GM23338 (cell line): Measurements from ENCODE around the gene MTMR6. TPM values are rescaled to one million over a fixed set of nuclear protein-coding genes. Genes with fewer than 3 reads are reported as not detected.

ENCODE experiments used
- ATAC-seq: fragments of 200-7000 bp; cut with Tn5 transposase; 3 replicates; pipeline ENCODE4 v1.9.1; 2020
- DNase-seq: peaks from one replicate; pipeline ENCODE4 v3.0.0-alpha.2; 2015; ENCODE audit warnings: low spot score
- H2AFZ ChIP-seq: fragments of 200-600 bp; sonication (generic); 2 replicates; pipeline ENCODE4 v1.8.0; 2016; ENCODE audit warnings: antibody characterized with exemption, mild to moderate bottlenecking, moderate library complexity
- H3F3A ChIP-seq: fragments of 200-600 bp; sonication (generic); replicated peaks from 2 replicates; pipeline ENCODE4 v1.8.0; 2017; ENCODE audit warnings: antibody characterized with exemption, mixed run types, low read depth
- H3K27ac ChIP-seq: fragments of 200-600 bp; sonication (generic); 2 replicates; pipeline ENCODE4 v1.6.1; 2016; ENCODE audit warnings: low read depth
- H3K27me3 ChIP-seq: fragments of 200-600 bp; sonication (generic); 2 replicates; pipeline ENCODE4 v1.8.0; 2016; ENCODE audit warnings: mild to moderate bottlenecking, mixed run types, moderate library complexity; ENCODE audit not compliant: insufficient read depth
- H3K36me3 ChIP-seq: fragments of 200-600 bp; sonication (generic); 2 replicates; pipeline ENCODE4 v1.8.0; 2016; ENCODE audit warnings: mild to moderate bottlenecking; ENCODE audit not compliant: insufficient read depth
- H3K4me1 ChIP-seq: fragments of 200-600 bp; sonication (generic); 2 replicates; pipeline ENCODE4 v1.8.0; 2016; ENCODE audit warnings: mild to moderate bottlenecking, moderate library complexity; ENCODE audit not compliant: insufficient read depth
- H3K4me2 ChIP-seq: fragments of 200-600 bp; sonication (generic); 2 replicates; pipeline ENCODE4 v1.7.1; 2017; ENCODE audit warnings: mixed run types
- H3K4me3 ChIP-seq: fragments of 200-600 bp; sonication (generic); 2 replicates; pipeline ENCODE4 v1.6.1; 2016; ENCODE audit warnings: mixed run types
- H3K79me2 ChIP-seq: fragments of 200-600 bp; sonication (generic); replicated peaks from 2 replicates; pipeline ENCODE4 v1.8.0; 2017; ENCODE audit warnings: mild to moderate bottlenecking; ENCODE audit not compliant: insufficient read depth
- H3K9me2 ChIP-seq: fragments of 200-600 bp; sonication (generic); 2 replicates; pipeline ENCODE4 v1.8.0; 2017; ENCODE audit not compliant: insufficient read depth
- H4K20me1 ChIP-seq: fragments of 200-600 bp; sonication (generic); replicated peaks from 2 replicates; pipeline ENCODE4 v1.8.0; 2017; ENCODE audit warnings: mild to moderate bottlenecking; ENCODE audit not compliant: insufficient read depth
- H3K27ac Mint-ChIP-seq: 2 replicates; pipeline ENCODE4 v1.8.0; 2020; ENCODE audit warnings: inconsistent platforms, mild to moderate bottlenecking, moderate library complexity, mixed read lengths
- H3K27me3 Mint-ChIP-seq: 3 replicates; pipeline ENCODE4 v1.8.0; 2022; ENCODE audit warnings: low read depth, mild to moderate bottlenecking, moderate library complexity, mixed read lengths, inconsistent platforms; ENCODE audit not compliant: insufficient read depth, poor library complexity
- H3K36me3 Mint-ChIP-seq: 3 replicates; pipeline ENCODE4 v1.8.0; 2021; ENCODE audit warnings: low read depth, mild to moderate bottlenecking, inconsistent platforms, moderate library complexity, mixed read lengths
- H3K4me1 Mint-ChIP-seq: 3 replicates; pipeline ENCODE4 v1.8.0; 2020; ENCODE audit warnings: mild to moderate bottlenecking, inconsistent platforms, mixed read lengths
- H3K4me3 Mint-ChIP-seq: 3 replicates; pipeline ENCODE4 v1.8.0; 2021; ENCODE audit warnings: moderate library complexity, mild to moderate bottlenecking, inconsistent platforms, mixed read lengths
- H3K9me3 Mint-ChIP-seq: 3 replicates; pipeline ENCODE4 v1.8.0; 2020; ENCODE audit warnings: moderate library complexity, mild to moderate bottlenecking, inconsistent platforms, mixed read lengths
- CREB1 ChIP-seq: fragments of 250-450 bp; sonication (Bioruptor Pico); IDR thresholded peaks from 2 replicates; pipeline ENCODE4 v1.5.0; 2020; ENCODE audit warnings: low read depth, mild to moderate bottlenecking, moderate library complexity
- EZH2 ChIP-seq: fragments of 200-600 bp; sonication (generic); IDR thresholded peaks from one replicate; pipeline ENCODE4 v1.8.0; 2017; ENCODE audit warnings: antibody characterized with exemption, mild to moderate bottlenecking, low read depth; ENCODE audit not compliant: unreplicated experiment
- EZH2phosphoT487 ChIP-seq: fragments of 200-600 bp; sonication (generic); IDR thresholded peaks from one replicate; pipeline ENCODE4 v1.8.1; 2018; ENCODE audit warnings: antibody characterized with exemption; ENCODE audit not compliant: unreplicated experiment
- JUNB ChIP-seq: IDR thresholded peaks from one replicate; pipeline ENCODE4 v1.6.1; 2016; ENCODE audit warnings: antibody characterized with exemption; ENCODE audit not compliant: unreplicated experiment
- NANOG ChIP-seq: IDR thresholded peaks from 2 replicates; pipeline ENCODE4 v1.6.1; 2016; ENCODE audit warnings: antibody characterized with exemption, borderline replicate concordance
- POLR2AphosphoS5 ChIP-seq: IDR thresholded peaks from 2 replicates; pipeline ENCODE4 v1.6.1; 2016; ENCODE audit warnings: antibody characterized with exemption, low read depth
- STAT1 ChIP-seq: IDR thresholded peaks from one replicate; pipeline ENCODE4 v1.6.1; 2016; ENCODE audit warnings: antibody characterized with exemption; ENCODE audit not compliant: unreplicated experiment
- ZNF114 ChIP-seq: fragments of 250-450 bp; sonication (Bioruptor Pico); IDR thresholded peaks from 2 replicates; pipeline ENCODE4 v1.5.0; 2020; ENCODE audit warnings: mild to moderate bottlenecking, moderate library complexity
- ZNF331 ChIP-seq: fragments of 250-450 bp; sonication (Bioruptor Pico); IDR thresholded peaks from 2 replicates; pipeline ENCODE4 v1.5.0; 2020; ENCODE audit warnings: low read depth, mild to moderate bottlenecking, moderate library complexity
- polyA plus RNA-seq: library from polyadenylated mRNA; unstranded; fragments of >200 nt; fragmentation: Nextera tagmentation; extraction: Ambion mirVana; gene quantifications from 2 replicates; pipeline ENCODE4 v1.2.1, GENCODE V29; 2016
- total RNA-seq: library from RNA; depleted of rRNA; stranded (reverse); fragments of >200 nt; shearing (Covaris generic); gene quantifications from 2 replicates; pipeline ENCODE4 v1.2.3, GENCODE V29; 2014
- TF ChIP-seq, protein P1 (sequence below): IDR thresholded peaks from one replicate; pipeline ENCODE4 v1.6.1; 2018; ENCODE audit warnings: antibody characterized with exemption; ENCODE audit not compliant: unreplicated experiment
- TF ChIP-seq, protein P2 (sequence below): IDR thresholded peaks from 2 replicates; pipeline ENCODE4 v1.6.1; 2016; ENCODE audit warnings: antibody characterized with exemption
- TF ChIP-seq, protein P3 (sequence below): fragments of 250-450 bp; sonication (Bioruptor Pico); IDR thresholded peaks from 2 replicates; pipeline ENCODE4 v1.5.0; 2020; ENCODE audit warnings: mild to moderate bottlenecking, moderate library complexity
- TF ChIP-seq, protein P4 (sequence below), 2 experiments: fragments of 200-600 bp in 1 of 2; sonication (generic) in 1 of 2; conservative IDR thresholded peaks; 2 replicates each; pipeline versions ENCODE4 v1.5.1 to v1.6.1; 2016 to 2017; ENCODE audit warnings: antibody characterized with exemption in 2 of 2, low read depth in 2 of 2, mild to moderate bottlenecking in 2 of 2, moderate library complexity in 1 of 2

The MTMR6 gene
- total and polyA plus RNA-seq, 2 experiments from 2014 or later: 4.6 to 9.5 TPM

DNA sequence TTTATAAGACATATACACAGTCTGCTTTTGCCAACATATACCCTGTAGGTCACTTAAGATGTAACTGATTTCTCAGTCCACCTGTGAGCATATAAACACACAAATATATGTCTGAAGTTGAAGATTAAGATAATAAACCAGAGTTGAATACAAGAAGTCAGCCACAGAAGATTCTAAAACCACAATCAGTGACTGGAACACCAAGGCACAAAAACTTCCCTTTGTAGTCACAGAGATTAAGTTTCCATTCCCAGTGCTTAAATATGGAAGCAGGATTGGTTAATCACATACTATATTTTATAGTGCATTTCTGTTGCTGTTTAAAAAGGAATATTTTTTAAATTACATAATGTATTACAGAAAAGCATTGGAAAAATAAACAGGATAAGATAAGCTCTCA is 39.9 kb downstream of the MTMR6 start:
- no peaks in the 10 kb centered on the region for H3K9me3 Mint-ChIP-seq
- no peaks in the 10 kb centered on the region for H3K9me2 ChIP-seq
- peaks cover 2% of the 10 kb centered on the region; the same call in 2 of the 3 replicates for H3K4me1 Mint-ChIP-seq
- H3K27me3 ChIP-seq: no peaks in the 10 kb centered on the region
- DNase-seq (no peak), ATAC-seq (no peak)
- no peak overlapping the region for H3K4me3 Mint-ChIP-seq
- no peak overlapping the region for H2AFZ ChIP-seq
- no peaks in the 10 kb centered on the region for H3K36me3 ChIP-seq
- no peaks in the 10 kb centered on the region for H3F3A ChIP-seq
- H3K27ac ChIP-seq: no peak overlapping the region
- H3K36me3 Mint-ChIP-seq: peaks cover 5% of the 10 kb centered on the region; the same call in 1 of the 3 replicates
- TF ChIP-seq, protein P1, sequence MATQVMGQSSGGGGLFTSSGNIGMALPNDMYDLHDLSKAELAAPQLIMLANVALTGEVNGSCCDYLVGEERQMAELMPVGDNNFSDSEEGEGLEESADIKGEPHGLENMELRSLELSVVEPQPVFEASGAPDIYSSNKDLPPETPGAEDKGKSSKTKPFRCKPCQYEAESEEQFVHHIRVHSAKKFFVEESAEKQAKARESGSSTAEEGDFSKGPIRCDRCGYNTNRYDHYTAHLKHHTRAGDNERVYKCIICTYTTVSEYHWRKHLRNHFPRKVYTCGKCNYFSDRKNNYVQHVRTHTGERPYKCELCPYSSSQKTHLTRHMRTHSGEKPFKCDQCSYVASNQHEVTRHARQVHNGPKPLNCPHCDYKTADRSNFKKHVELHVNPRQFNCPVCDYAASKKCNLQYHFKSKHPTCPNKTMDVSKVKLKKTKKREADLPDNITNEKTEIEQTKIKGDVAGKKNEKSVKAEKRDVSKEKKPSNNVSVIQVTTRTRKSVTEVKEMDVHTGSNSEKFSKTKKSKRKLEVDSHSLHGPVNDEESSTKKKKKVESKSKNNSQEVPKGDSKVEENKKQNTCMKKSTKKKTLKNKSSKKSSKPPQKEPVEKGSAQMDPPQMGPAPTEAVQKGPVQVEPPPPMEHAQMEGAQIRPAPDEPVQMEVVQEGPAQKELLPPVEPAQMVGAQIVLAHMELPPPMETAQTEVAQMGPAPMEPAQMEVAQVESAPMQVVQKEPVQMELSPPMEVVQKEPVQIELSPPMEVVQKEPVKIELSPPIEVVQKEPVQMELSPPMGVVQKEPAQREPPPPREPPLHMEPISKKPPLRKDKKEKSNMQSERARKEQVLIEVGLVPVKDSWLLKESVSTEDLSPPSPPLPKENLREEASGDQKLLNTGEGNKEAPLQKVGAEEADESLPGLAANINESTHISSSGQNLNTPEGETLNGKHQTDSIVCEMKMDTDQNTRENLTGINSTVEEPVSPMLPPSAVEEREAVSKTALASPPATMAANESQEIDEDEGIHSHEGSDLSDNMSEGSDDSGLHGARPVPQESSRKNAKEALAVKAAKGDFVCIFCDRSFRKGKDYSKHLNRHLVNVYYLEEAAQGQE: no peak
- no peak for TF ChIP-seq CREB1
- no peak for TF ChIP-seq POLR2AphosphoS5
- no peak for TF ChIP-seq EZH2phosphoT487
- no peak for TF ChIP-seq ZNF331
- TF ChIP-seq STAT1: no peak
- TF ChIP-seq EZH2: no peak
- TF ChIP-seq, protein P2, sequence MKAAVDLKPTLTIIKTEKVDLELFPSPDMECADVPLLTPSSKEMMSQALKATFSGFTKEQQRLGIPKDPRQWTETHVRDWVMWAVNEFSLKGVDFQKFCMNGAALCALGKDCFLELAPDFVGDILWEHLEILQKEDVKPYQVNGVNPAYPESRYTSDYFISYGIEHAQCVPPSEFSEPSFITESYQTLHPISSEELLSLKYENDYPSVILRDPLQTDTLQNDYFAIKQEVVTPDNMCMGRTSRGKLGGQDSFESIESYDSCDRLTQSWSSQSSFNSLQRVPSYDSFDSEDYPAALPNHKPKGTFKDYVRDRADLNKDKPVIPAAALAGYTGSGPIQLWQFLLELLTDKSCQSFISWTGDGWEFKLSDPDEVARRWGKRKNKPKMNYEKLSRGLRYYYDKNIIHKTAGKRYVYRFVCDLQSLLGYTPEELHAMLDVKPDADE: no peak
- no peak for TF ChIP-seq ZNF114 (CRISPR knock-in tag)
- no peak for TF ChIP-seq NANOG
- TF ChIP-seq, protein P3, sequence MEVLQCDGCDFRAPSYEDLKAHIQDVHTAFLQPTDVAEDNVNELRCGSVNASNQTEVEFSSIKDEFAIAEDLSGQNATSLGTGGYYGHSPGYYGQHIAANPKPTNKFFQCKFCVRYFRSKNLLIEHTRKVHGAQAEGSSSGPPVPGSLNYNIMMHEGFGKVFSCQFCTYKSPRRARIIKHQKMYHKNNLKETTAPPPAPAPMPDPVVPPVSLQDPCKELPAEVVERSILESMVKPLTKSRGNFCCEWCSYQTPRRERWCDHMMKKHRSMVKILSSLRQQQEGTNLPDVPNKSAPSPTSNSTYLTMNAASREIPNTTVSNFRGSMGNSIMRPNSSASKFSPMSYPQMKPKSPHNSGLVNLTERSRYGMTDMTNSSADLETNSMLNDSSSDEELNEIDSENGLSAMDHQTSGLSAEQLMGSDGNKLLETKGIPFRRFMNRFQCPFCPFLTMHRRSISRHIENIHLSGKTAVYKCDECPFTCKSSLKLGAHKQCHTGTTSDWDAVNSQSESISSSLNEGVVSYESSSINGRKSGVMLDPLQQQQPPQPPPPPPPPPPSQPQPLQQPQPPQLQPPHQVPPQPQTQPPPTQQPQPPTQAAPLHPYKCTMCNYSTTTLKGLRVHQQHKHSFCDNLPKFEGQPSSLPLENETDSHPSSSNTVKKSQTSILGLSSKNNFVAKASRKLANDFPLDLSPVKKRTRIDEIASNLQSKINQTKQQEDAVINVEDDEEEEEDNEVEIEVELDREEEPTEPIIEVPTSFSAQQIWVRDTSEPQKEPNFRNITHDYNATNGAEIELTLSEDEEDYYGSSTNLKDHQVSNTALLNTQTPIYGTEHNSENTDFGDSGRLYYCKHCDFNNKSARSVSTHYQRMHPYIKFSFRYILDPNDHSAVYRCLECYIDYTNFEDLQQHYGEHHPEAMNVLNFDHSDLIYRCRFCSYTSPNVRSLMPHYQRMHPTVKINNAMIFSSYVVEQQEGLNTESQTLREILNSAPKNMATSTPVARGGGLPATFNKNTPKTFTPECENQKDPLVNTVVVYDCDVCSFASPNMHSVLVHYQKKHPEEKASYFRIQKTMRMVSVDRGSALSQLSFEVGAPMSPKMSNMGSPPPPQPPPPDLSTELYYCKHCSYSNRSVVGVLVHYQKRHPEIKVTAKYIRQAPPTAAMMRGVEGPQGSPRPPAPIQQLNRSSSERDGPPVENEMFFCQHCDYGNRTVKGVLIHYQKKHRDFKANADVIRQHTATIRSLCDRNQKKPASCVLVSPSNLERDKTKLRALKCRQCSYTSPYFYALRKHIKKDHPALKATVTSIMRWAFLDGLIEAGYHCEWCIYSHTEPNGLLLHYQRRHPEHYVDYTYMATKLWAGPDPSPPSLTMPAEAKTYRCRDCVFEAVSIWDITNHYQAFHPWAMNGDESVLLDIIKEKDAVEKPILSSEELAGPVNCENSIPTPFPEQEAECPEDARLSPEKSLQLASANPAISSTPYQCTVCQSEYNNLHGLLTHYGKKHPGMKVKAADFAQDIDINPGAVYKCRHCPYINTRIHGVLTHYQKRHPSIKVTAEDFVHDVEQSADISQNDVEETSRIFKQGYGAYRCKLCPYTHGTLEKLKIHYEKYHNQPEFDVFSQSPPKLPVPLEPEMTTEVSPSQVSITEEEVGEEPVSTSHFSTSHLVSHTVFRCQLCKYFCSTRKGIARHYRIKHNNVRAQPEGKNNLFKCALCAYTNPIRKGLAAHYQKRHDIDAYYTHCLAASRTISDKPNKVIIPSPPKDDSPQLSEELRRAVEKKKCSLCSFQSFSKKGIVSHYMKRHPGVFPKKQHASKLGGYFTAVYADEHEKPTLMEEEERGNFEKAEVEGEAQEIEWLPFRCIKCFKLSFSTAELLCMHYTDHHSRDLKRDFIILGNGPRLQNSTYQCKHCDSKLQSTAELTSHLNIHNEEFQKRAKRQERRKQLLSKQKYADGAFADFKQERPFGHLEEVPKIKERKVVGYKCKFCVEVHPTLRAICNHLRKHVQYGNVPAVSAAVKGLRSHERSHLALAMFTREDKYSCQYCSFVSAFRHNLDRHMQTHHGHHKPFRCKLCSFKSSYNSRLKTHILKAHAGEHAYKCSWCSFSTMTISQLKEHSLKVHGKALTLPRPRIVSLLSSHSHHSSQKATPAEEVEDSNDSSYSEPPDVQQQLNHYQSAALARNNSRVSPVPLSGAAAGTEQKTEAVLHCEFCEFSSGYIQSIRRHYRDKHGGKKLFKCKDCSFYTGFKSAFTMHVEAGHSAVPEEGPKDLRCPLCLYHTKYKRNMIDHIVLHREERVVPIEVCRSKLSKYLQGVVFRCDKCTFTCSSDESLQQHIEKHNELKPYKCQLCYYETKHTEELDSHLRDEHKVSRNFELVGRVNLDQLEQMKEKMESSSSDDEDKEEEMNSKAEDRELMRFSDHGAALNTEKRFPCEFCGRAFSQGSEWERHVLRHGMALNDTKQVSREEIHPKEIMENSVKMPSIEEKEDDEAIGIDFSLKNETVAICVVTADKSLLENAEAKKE: no peak
- no peak for TF ChIP-seq JUNB
- TF ChIP-seq, protein P4, sequence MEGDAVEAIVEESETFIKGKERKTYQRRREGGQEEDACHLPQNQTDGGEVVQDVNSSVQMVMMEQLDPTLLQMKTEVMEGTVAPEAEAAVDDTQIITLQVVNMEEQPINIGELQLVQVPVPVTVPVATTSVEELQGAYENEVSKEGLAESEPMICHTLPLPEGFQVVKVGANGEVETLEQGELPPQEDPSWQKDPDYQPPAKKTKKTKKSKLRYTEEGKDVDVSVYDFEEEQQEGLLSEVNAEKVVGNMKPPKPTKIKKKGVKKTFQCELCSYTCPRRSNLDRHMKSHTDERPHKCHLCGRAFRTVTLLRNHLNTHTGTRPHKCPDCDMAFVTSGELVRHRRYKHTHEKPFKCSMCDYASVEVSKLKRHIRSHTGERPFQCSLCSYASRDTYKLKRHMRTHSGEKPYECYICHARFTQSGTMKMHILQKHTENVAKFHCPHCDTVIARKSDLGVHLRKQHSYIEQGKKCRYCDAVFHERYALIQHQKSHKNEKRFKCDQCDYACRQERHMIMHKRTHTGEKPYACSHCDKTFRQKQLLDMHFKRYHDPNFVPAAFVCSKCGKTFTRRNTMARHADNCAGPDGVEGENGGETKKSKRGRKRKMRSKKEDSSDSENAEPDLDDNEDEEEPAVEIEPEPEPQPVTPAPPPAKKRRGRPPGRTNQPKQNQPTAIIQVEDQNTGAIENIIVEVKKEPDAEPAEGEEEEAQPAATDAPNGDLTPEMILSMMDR (conservative IDR thresholded peaks at IDR 0.05; ENCODE audit: low read depth in 2 of 2): no peak
- H3K4me2 ChIP-seq: no peak overlapping the region
- no peaks in the 10 kb centered on the region for H3K27me3 Mint-ChIP-seq
- no peak overlapping the region for H3K27ac Mint-ChIP-seq
- H3K4me1 ChIP-seq: peaks cover 5% of the 10 kb centered on the region; the same call in 1 of the 2 replicates
- H3K79me2 ChIP-seq: no peaks in the 10 kb centered on the region
- H4K20me1 ChIP-seq: no peaks in the 10 kb centered on the region
- no peak overlapping the region for H3K4me3 ChIP-seq
